Left ventricle myocardium inferior (tissue), 1 donor: ENCODE measurements around the gene SND1. TPM values are rescaled to one million over a fixed set of nuclear protein-coding genes. Genes with fewer than 3 reads are reported as not detected.
A peak's percentile ranks its signal among the peaks of the same experiment; 100 is the strongest.

Experiments used
- DNase-seq: peaks from one replicate; pipeline ENCODE4 v3.0.0-alpha.2; 2020
- H3K27ac ChIP-seq: fragments of 200-600 bp; replicated peaks from 2 replicates; pipeline ENCODE4 v1.8.0; 2021
- H3K27me3 ChIP-seq: fragments of 200-600 bp; 2 replicates; pipeline ENCODE4 v1.8.0; 2021; ENCODE audit warnings: low read depth
- H3K36me3 ChIP-seq: fragments of 200-600 bp; 2 replicates; pipeline ENCODE4 v1.8.0; 2021
- H3K4me1 ChIP-seq: fragments of 200-600 bp; 2 replicates; pipeline ENCODE4 v1.8.0; 2021
- H3K4me3 ChIP-seq: fragments of 200-600 bp; 2 replicates; pipeline ENCODE4 v1.8.0; 2021; ENCODE audit warnings: mild to moderate bottlenecking, moderate library complexity
- H3K9me3 ChIP-seq: fragments of 200-600 bp; replicated peaks from 2 replicates; pipeline ENCODE4 v1.8.0; 2021
- CTCF ChIP-seq: fragments of 200-600 bp; IDR thresholded peaks from 2 replicates; pipeline ENCODE4 v1.8.0; 2021; ENCODE audit warnings: antibody characterized with exemption, mild to moderate bottlenecking, borderline replicate concordance
- intact Hi-C: fragments of 100-400 bp; cut with micrococcal nuclease; formaldehyde crosslinking; loops from one replicate; pipeline ENCODE4 v1.11.0; 2022
- total RNA-seq: library from RNA; stranded (reverse); fragmentation: NEBNext Ultra II Directional; extraction: Animal tissue kit (Norgen Biotek cat#: 25700); gene quantifications from one replicate; pipeline ENCODE4 v1.2.1, GENCODE V29; 2021
- donor health status: DM: no; HTN: yes; CAD: no; lungs with severe emphysema.

The SND1 gene
- total RNA-seq, 1 donor from 2014 or later: 71.6 TPM

GRCh38 chr7:127887096-127887495, 235.1 kb downstream of the SND1 start:
- Histone ChIP-seq H3K27me3 (no peaks in the 10 kb centered on the region), H3K27ac (no peak overlapping the region), H3K9me3 (no peaks in the 10 kb centered on the region), H3K4me1 (peaks cover 75% of the 10 kb centered on the region), H3K36me3 (peaks cover 10% of the 10 kb centered on the region), H3K4me3 (no peak overlapping the region)
- DNase-seq: no peak
- intact Hi-C loops: no loop called here
- no peak for TF ChIP-seq CTCF

GRCh38 chr7:127887631-127888030, 235.6 kb downstream of the SND1 start:
- Histone ChIP-seq H3K4me1 (peaks cover 72% of the 10 kb centered on the region), H3K4me3 (no peak overlapping the region), H3K9me3 (no peaks in the 10 kb centered on the region), H3K27me3 (no peaks in the 10 kb centered on the region), H3K36me3 (peaks cover 15% of the 10 kb centered on the region), H3K27ac (no peak overlapping the region)
- intact Hi-C loops: no loop called here
- no peak for DNase-seq
- no peak for TF ChIP-seq CTCF

- Histone ChIP-seq H3K4me1 (peaks cover 66% of the 10 kb centered on the region), H3K9me3 (no peaks in the 10 kb centered on the region), H3K4me3 (no peak overlapping the region), H3K36me3 (peaks cover 15% of the 10 kb centered on the region), H3K27me3 (no peaks in the 10 kb centered on the region), H3K27ac (peak overlapping the region; percentile 7)
- no peak for DNase-seq
- TF ChIP-seq CTCF: no peak
- intact Hi-C loops: no loop called here
Measured at GRCh38 chr7:127888411-127888810, 236.4 kb downstream of the SND1 start.

GRCh38 chr7:127888825-127889224, 236.8 kb downstream of the SND1 start:
- no peak for DNase-seq
- intact Hi-C loops: no loop called here
- H3K36me3 ChIP-seq: peaks cover 15% of the 10 kb centered on the region
- no peak for TF ChIP-seq CTCF
- no peaks in the 10 kb centered on the region for H3K9me3 ChIP-seq
- H3K27ac ChIP-seq: peak overlapping the region; percentile 7
- peaks cover 66% of the 10 kb centered on the region for H3K4me1 ChIP-seq
- H3K27me3 ChIP-seq: no peaks in the 10 kb centered on the region
- H3K4me3 ChIP-seq: no peak overlapping the region

- TF ChIP-seq CTCF: no peak
- no peak overlapping the region for H3K4me3 ChIP-seq
- H3K36me3 ChIP-seq: peaks cover 15% of the 10 kb centered on the region
- H3K9me3 ChIP-seq: no peaks in the 10 kb centered on the region
- DNase-seq: no peak
- no peak overlapping the region for H3K27ac ChIP-seq
- intact Hi-C loops: no loop called here
- peaks cover 61% of the 10 kb centered on the region for H3K4me1 ChIP-seq
- H3K27me3 ChIP-seq: no peaks in the 10 kb centered on the region
Measured at GRCh38 chr7:127889677-127890076, 237.7 kb downstream of the SND1 start.

- DNase-seq: no peak
- Histone ChIP-seq H3K36me3 (peaks cover 15% of the 10 kb centered on the region), H3K27ac (no peak overlapping the region), H3K27me3 (no peaks in the 10 kb centered on the region), H3K4me3 (no peak overlapping the region), H3K9me3 (no peaks in the 10 kb centered on the region), H3K4me1 (peaks cover 54% of the 10 kb centered on the region)
- no peak for TF ChIP-seq CTCF
- intact Hi-C loops: no loop called here
Measured at GRCh38 chr7:127890726-127891125, 238.7 kb downstream of the SND1 start.
